HG03342 (cell line): Measurements from ENCODE around the gene TTLL11.

Experiments used
- ATAC-seq: cut with Tn5 transposase; IDR thresholded peaks from one replicate; pipeline ENCODE4 v1.9.1; 2021; ENCODE audit warnings: mild to moderate bottlenecking, moderate library complexity; ENCODE audit not compliant: unreplicated experiment

The TTLL11 gene

GRCh38 chr9:122110100-122110833, 17.2 kb upstream of the TTLL11 start:
- ATAC-seq = no peak

- no peak for ATAC-seq
These were observed 16.1 kb upstream of the TTLL11 start for GRCh38 chr9:122109035-122109813.

- no peak for ATAC-seq
These were observed 14.2 kb upstream of the TTLL11 start for GRCh38 chr9:122107291-122107805.

GRCh38 chr9:122106576-122106975, 13.5 kb upstream of the TTLL11 start:
- ATAC-seq = no peak

- ATAC-seq = no peak
These were observed 10.9 kb upstream of the TTLL11 start for GRCh38 chr9:122103985-122104384.

GRCh38 chr9:122102156-122102555, 9.0 kb upstream of the TTLL11 start:
- ATAC-seq = no peak

- no peak for ATAC-seq
These were observed 7.6 kb upstream of the TTLL11 start for GRCh38 chr9:122100756-122101155.

GRCh38 chr9:122099271-122099869, 6.3 kb upstream of the TTLL11 start:
- no peak for ATAC-seq

- no peak for ATAC-seq
These were observed 4.7 kb upstream of the TTLL11 start for GRCh38 chr9:122097679-122098315.

GRCh38 chr9:122096620-122097415, 3.7 kb upstream of the TTLL11 start:
- ATAC-seq = no peak

GRCh38 chr9:122095010-122095767, 2.1 kb upstream of the TTLL11 start:
- no peak for ATAC-seq

GRCh38 chr9:122091682-122092592, 1.2 kb downstream of the TTLL11 start:
- ATAC-seq = no peak

GRCh38 chr9:122090981-122091380, 2.1 kb downstream of the TTLL11 start:
- no peak for ATAC-seq

GRCh38 chr9:122090287-122090883, 2.7 kb downstream of the TTLL11 start:
- ATAC-seq = no peak

GRCh38 chr9:122088880-122089706, 4.0 kb downstream of the TTLL11 start:
- ATAC-seq = no peak

GRCh38 chr9:122087406-122088200, 5.5 kb downstream of the TTLL11 start:
- ATAC-seq = no peak

GRCh38 chr9:122086873-122087272, 6.2 kb downstream of the TTLL11 start:
- ATAC-seq = no peak
